Left renal pelvis (tissue), 4 donors: ENCODE data around the gene HERPUD1. TPM values are rescaled to one million over a fixed set of nuclear protein-coding genes. Genes with fewer than 3 reads are reported as not detected.
"Not testable (repeated sequence)": the region's sequence is repeated elsewhere in the genome, so short reads cannot be mapped to it uniquely, and the experiment has no call there.

Experiments used
- DNase-seq, 4 donors: peaks; one replicate each; pipeline ENCODE4 v3.0.0-alpha.2; 2013; ENCODE audit warnings: low read depth in 4 of 4, low spot score in 3 of 4
- polyA plus RNA-seq, 4 donors: library from polyadenylated mRNA; unstranded; fragments of 120-200 nt; gene quantifications; one replicate each; pipeline ENCODE4 v1.2.1, GENCODE V29; 2013; ENCODE audit not compliant: insufficient read length in 4 of 4

HERPUD1 gene
- 100 to 1,000 TPM; 120 to 241 (median 132) TPM for polyA plus RNA-seq

- DNase-seq: peak; percentile 94 to 96 (median 94)
Observed at GRCh38 chr16:56931892-56932720, at the start of gene HERPUD1. Gene HERPUD1, plus strand, starts transcription at chr16:56932142. Its CDS starts 103 bp downstream, at chr16:56932245.

- DNase-seq: no peak
Observed at GRCh38 chr16:56883586-56883985, 48.4 kb upstream of the HERPUD1 start.

- DNase-seq: no peak
Observed at GRCh38 chr16:56884026-56884582, 47.8 kb upstream of the HERPUD1 start.

- not testable (repeated sequence) for DNase-seq
Observed at GRCh38 chr16:56884929-56885328, 47.0 kb upstream of the HERPUD1 start.

- no peak for DNase-seq
Observed at GRCh38 chr16:56885446-56886162, 46.3 kb upstream of the HERPUD1 start.

GRCh38 chr16:56886296-56886695 is 45.6 kb upstream of the HERPUD1 start:
- no peak for DNase-seq

- no peak for DNase-seq
Observed at GRCh38 chr16:56886826-56887225, 45.1 kb upstream of the HERPUD1 start.

GRCh38 chr16:56888806-56889205 is 43.1 kb upstream of the HERPUD1 start:
- DNase-seq: no peak

- no peak for DNase-seq
Observed at GRCh38 chr16:56889206-56889605, 42.7 kb upstream of the HERPUD1 start.

GRCh38 chr16:56891685-56892084 is 40.3 kb upstream of the HERPUD1 start:
- no peak for DNase-seq

- no peak for DNase-seq
Observed at GRCh38 chr16:56892705-56893104, 39.2 kb upstream of the HERPUD1 start.

GRCh38 chr16:56894331-56894917 is 37.5 kb upstream of the HERPUD1 start:
- no peak for DNase-seq

- no peak for DNase-seq
Observed at GRCh38 chr16:56895813-56896212, 36.1 kb upstream of the HERPUD1 start.

- no peak for DNase-seq
Observed at GRCh38 chr16:56896244-56896643, 35.7 kb upstream of the HERPUD1 start.

- DNase-seq: no peak
Observed at GRCh38 chr16:56897026-56897799, 34.7 kb upstream of the HERPUD1 start.

GRCh38 chr16:56898847-56899246 is 33.1 kb upstream of the HERPUD1 start:
- no peak for DNase-seq

- DNase-seq: no peak
Observed at GRCh38 chr16:56903866-56904265, 28.1 kb upstream of the HERPUD1 start.

GRCh38 chr16:56907401-56907800 is 24.5 kb upstream of the HERPUD1 start:
- DNase-seq: no peak

GRCh38 chr16:56909527-56909979 is 22.4 kb upstream of the HERPUD1 start:
- no peak for DNase-seq

GRCh38 chr16:56910112-56910511 is 21.8 kb upstream of the HERPUD1 start:
- DNase-seq: no peak
